Osteoblast (primary cell): ENCODE results near the gene STX11. TPM values are rescaled to one million over a fixed set of nuclear protein-coding genes. Genes with fewer than 3 reads are reported as not detected.

Experiments used
- DNase-seq: peaks from one replicate; pipeline ENCODE4 v3.0.0; 2011; ENCODE audit warnings: low spot score, mixed read lengths; ENCODE audit not compliant: insufficient read length; ENCODE audit errors: missing footprints
- H2AFZ ChIP-seq: 2 replicates; pipeline ENCODE4 v1.6.0; 2011; ENCODE audit warnings: mild to moderate bottlenecking, low read length
- H3K27ac ChIP-seq: 2 replicates; pipeline ENCODE4 v1.5.1; 2011; ENCODE audit warnings: mild to moderate bottlenecking, low read depth, low read length, moderate library complexity
- H3K27me3 ChIP-seq: 2 replicates; pipeline ENCODE4 v1.6.0; 2012; ENCODE audit warnings: mild to moderate bottlenecking, control low read depth, inconsistent platforms, low read length, moderate library complexity; ENCODE audit not compliant: insufficient read depth
- H3K36me3 ChIP-seq: 2 replicates; pipeline ENCODE4 v1.5.1; 2011; ENCODE audit warnings: mild to moderate bottlenecking, low read length, control low read depth, moderate library complexity; ENCODE audit not compliant: insufficient read depth
- H3K4me1 ChIP-seq: 2 replicates; pipeline ENCODE4 v1.5.1; 2011; ENCODE audit warnings: mild to moderate bottlenecking, low read length, control low read depth, moderate library complexity; ENCODE audit not compliant: insufficient read depth
- H3K4me2 ChIP-seq: 2 replicates; pipeline ENCODE4 v1.6.0; 2011; ENCODE audit warnings: mild to moderate bottlenecking, low read length; ENCODE audit not compliant: insufficient read depth
- H3K4me3 ChIP-seq: fragments of 200-600 bp; sonication (generic); 3 replicates; pipeline ENCODE4 v1.5.1; 2012; ENCODE audit warnings: mild to moderate bottlenecking, low read length, inconsistent platforms; ENCODE audit not compliant: insufficient read depth
- H3K79me2 ChIP-seq: 2 replicates; pipeline ENCODE4 v1.6.0; 2012; ENCODE audit warnings: mild to moderate bottlenecking, low read length, control low read depth, inconsistent platforms; ENCODE audit not compliant: insufficient read depth
- H3K9me3 ChIP-seq: 2 replicates; pipeline ENCODE4 v1.5.1; 2011; ENCODE audit warnings: low read depth, low read length, control low read depth
- H4K20me1 ChIP-seq: 2 replicates; pipeline ENCODE4 v1.6.0; 2012; ENCODE audit warnings: mild to moderate bottlenecking, low read length, control low read depth; ENCODE audit not compliant: insufficient read depth
- total RNA-seq: library from RNA; depleted of rRNA; stranded (reverse); fragments of >200 nt; gene quantifications from 2 replicates; pipeline ENCODE4 v1.2.3, GENCODE V29; 2012
- TF ChIP-seq, protein P1 (sequence below): IDR thresholded peaks from 2 replicates; pipeline ENCODE4 v1.5.1; 2011; ENCODE audit warnings: mild to moderate bottlenecking, low read depth, low read length, moderate library complexity; ENCODE audit errors: extremely low read depth

The STX11 gene
- total RNA-seq, 1 donor, result 0.36 TPM

DNA sequence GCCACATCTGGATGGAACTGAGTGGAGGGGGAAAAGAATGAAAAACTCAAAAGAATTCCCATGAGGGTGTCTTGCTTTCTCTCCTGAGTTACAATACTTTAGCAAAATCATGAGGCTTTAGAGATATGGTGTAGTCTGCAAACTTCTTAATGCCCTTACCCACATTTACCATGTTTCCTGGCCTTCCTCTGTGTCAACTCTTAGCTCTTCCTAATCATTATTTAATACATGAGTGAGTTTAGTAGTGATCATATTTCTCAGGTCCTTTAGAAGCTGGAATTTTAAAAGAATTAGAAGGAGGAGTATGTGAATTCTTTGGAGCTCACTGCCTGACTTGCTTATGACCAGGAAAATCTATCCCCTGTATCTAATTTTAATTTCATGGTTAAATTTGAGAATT, 39.0 kb downstream of the STX11 start:
- no peak overlapping the region for H3K27ac ChIP-seq
- H3K4me2 ChIP-seq, result no peak overlapping the region
- TF ChIP-seq, protein P1, sequence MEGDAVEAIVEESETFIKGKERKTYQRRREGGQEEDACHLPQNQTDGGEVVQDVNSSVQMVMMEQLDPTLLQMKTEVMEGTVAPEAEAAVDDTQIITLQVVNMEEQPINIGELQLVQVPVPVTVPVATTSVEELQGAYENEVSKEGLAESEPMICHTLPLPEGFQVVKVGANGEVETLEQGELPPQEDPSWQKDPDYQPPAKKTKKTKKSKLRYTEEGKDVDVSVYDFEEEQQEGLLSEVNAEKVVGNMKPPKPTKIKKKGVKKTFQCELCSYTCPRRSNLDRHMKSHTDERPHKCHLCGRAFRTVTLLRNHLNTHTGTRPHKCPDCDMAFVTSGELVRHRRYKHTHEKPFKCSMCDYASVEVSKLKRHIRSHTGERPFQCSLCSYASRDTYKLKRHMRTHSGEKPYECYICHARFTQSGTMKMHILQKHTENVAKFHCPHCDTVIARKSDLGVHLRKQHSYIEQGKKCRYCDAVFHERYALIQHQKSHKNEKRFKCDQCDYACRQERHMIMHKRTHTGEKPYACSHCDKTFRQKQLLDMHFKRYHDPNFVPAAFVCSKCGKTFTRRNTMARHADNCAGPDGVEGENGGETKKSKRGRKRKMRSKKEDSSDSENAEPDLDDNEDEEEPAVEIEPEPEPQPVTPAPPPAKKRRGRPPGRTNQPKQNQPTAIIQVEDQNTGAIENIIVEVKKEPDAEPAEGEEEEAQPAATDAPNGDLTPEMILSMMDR, result no peak
- no peaks in the 10 kb centered on the region for H3K36me3 ChIP-seq
- H2AFZ ChIP-seq, result no peak overlapping the region
- H3K79me2 ChIP-seq, result no peaks in the 10 kb centered on the region
- H3K9me3 ChIP-seq, result no peaks in the 10 kb centered on the region
- no peaks in the 10 kb centered on the region for H3K4me1 ChIP-seq
- no peaks in the 10 kb centered on the region for H4K20me1 ChIP-seq
- no peaks in the 10 kb centered on the region for H3K27me3 ChIP-seq
- DNase-seq, result no peak
- H3K4me3 ChIP-seq, result no peak overlapping the region

DNA sequence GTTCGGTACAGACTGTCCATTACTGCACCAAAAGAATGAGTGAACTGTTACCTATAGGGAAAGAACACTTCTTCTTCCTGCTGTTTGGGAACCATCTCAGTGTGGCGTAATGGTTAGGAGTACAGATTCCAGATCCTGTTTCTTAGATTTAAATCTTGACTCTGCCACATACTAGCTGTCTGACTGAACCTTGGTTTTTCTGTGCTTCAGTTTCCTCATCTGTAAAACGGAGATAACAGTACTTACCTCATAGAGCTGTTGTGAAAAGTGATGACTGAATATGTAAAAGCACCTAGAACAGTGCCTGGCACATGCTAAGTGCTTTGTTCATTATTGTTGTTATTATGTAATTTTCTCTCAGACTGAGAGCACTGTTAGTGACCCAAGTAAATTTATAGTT, 39.8 kb downstream of the STX11 start:
- no peaks in the 10 kb centered on the region for H3K79me2 ChIP-seq
- H3K4me1 ChIP-seq, result no peaks in the 10 kb centered on the region
- H4K20me1 ChIP-seq, result no peaks in the 10 kb centered on the region
- no peak overlapping the region for H3K27ac ChIP-seq
- no peaks in the 10 kb centered on the region for H3K9me3 ChIP-seq
- no peaks in the 10 kb centered on the region for H3K27me3 ChIP-seq
- no peak overlapping the region for H2AFZ ChIP-seq
- DNase-seq, result no peak
- H3K4me2 ChIP-seq, result no peak overlapping the region
- H3K36me3 ChIP-seq, result no peaks in the 10 kb centered on the region
- TF ChIP-seq, protein P1, result no peak
- H3K4me3 ChIP-seq, result no peak overlapping the region

DNA sequence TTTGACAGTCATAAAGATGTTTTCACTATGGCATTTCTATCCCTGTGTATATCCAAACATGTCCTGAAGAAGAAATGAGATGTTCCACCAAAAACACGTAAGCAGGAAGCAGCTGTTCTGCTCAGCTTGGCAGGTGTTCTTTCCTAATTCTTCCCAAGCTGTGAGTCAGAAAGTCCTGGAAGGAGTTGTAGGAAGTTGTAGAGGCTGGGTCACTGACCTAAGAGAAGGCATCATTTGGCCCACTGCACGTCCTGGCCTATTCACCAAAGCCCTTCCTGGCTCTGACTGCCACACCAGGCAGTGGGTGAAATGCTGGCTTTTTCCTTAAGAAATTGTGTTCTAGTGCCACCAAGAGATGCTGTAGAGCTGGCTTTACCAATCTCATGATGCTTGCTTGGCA, 40.3 kb downstream of the STX11 start:
- H4K20me1 ChIP-seq, result no peaks in the 10 kb centered on the region
- H2AFZ ChIP-seq, result no peak overlapping the region
- no peaks in the 10 kb centered on the region for H3K36me3 ChIP-seq
- DNase-seq, result peak; percentile 43
- no peak overlapping the region for H3K4me3 ChIP-seq
- no peak overlapping the region for H3K4me2 ChIP-seq
- no peaks in the 10 kb centered on the region for H3K9me3 ChIP-seq
- H3K27me3 ChIP-seq, result no peaks in the 10 kb centered on the region
- no peaks in the 10 kb centered on the region for H3K79me2 ChIP-seq
- TF ChIP-seq, protein P1, result no peak
- H3K4me1 ChIP-seq, result no peaks in the 10 kb centered on the region
- H3K27ac ChIP-seq, result no peak overlapping the region

DNA sequence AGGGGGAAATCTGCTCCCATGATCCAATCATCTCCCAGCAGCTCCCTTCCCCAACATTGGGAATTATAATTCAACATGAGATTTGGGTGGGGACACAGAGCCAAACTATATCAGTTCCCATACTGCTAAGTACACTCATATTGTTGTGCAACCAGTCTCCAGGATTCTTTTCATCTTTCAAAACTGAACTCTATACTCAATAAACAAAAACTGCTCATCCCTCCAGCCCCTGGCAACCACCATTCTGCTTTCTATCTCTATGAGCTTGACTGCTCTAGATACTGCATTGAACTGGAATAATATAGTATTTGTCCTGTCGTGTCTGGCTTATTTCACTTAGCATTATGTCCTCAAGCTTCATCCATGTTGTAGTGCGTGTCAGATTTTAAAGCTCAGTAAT, 42.9 kb downstream of the STX11 start:
- no peak overlapping the region for H3K4me2 ChIP-seq
- no peaks in the 10 kb centered on the region for H3K4me1 ChIP-seq
- H4K20me1 ChIP-seq, result no peaks in the 10 kb centered on the region
- no peak for DNase-seq
- H3K27ac ChIP-seq, result no peak overlapping the region
- no peaks in the 10 kb centered on the region for H3K36me3 ChIP-seq
- TF ChIP-seq, protein P1, result no peak
- H3K79me2 ChIP-seq, result no peaks in the 10 kb centered on the region
- no peak overlapping the region for H2AFZ ChIP-seq
- H3K27me3 ChIP-seq, result no peaks in the 10 kb centered on the region
- H3K9me3 ChIP-seq, result no peaks in the 10 kb centered on the region
- H3K4me3 ChIP-seq, result no peak overlapping the region
